H1 (cell line): ENCODE results near the gene TNIK. TPM values are rescaled to one million over a fixed set of nuclear protein-coding genes. Genes with fewer than 3 reads are reported as not detected.

Experiments
- CTCF ChIA-PET: fragments of 300-600 bp; sonication (Branson Sonifier 250); formaldehyde crosslinking; loops from one replicate; lab custom pipeline; 2021; ENCODE audit not compliant: partially characterized antibody; lab: Charles Lee
- POLR2A ChIA-PET: fragments of 300-600 bp; sonication (Branson Sonifier 250); formaldehyde crosslinking; loops from one replicate; lab custom pipeline; 2021; ENCODE audit warnings: inconsistent platforms; ENCODE audit not compliant: partially characterized antibody; lab: Charles Lee
- DNase-seq, 2 experiments: peaks; one replicate each; pipeline versions ENCODE4 v3.0.0 to v3.0.0-alpha.2; 2010 to 2022; ENCODE audit warnings: low spot score in 2 of 2, low read depth in 1 of 2, mixed read lengths in 1 of 2
- FAIRE-seq: peaks from 2 replicates; lab custom pipeline; 2011; peaks lifted over from hg19 to GRCh38; lab: Jason Lieb, UNC
- H2AFZ ChIP-seq: 2 replicates; pipeline ENCODE4 v1.8.1; 2012; ENCODE audit warnings: low read length, inconsistent platforms
- H2AK5ac ChIP-seq: 2 replicates; pipeline ENCODE4 v1.6.1; 2013; ENCODE audit warnings: low read depth, low read length
- H2BK120ac ChIP-seq: replicated peaks from 2 replicates; pipeline ENCODE3; 2013; ENCODE audit warnings: low read depth, low read length, inconsistent platforms
- H2BK12ac ChIP-seq: 2 replicates; pipeline ENCODE4 v1.6.1; 2013; ENCODE audit warnings: low read depth, low read length
- H2BK15ac ChIP-seq: 2 replicates; pipeline ENCODE4 v1.6.1; 2013; ENCODE audit warnings: low read length
- H2BK20ac ChIP-seq: 2 replicates; pipeline ENCODE4 v1.6.1; 2013; ENCODE audit warnings: low read length
- H2BK5ac ChIP-seq: 2 replicates; pipeline ENCODE4 v1.6.1; 2013; ENCODE audit warnings: low read depth, low read length
- H3K14ac ChIP-seq: 2 replicates; pipeline ENCODE4 v1.6.1; 2013; ENCODE audit warnings: inconsistent platforms; ENCODE audit not compliant: insufficient read length
- H3K18ac ChIP-seq: 2 replicates; pipeline ENCODE4 v1.6.1; 2013; ENCODE audit warnings: low read length; ENCODE audit errors: extremely low read depth
- H3K23ac ChIP-seq: 2 replicates; pipeline ENCODE4 v1.6.1; 2013; ENCODE audit warnings: inconsistent platforms; ENCODE audit not compliant: insufficient read length
- H3K23me2 ChIP-seq: 2 replicates; pipeline ENCODE4 v1.6.1; 2013; ENCODE audit warnings: low read depth, low read length
- H3K27ac ChIP-seq: 2 replicates; pipeline ENCODE4 v1.6.1; 2011; ENCODE audit warnings: low read depth, low read length, inconsistent platforms
- H3K27me3 ChIP-seq, 4 experiments: replicated peaks in 1 of 4; 1 replicate in 1 of 4; 2 replicates in 3 of 4; pipeline versions ENCODE4 v1.6.1 to v1.8.1; 2011 to 2013; ENCODE audit warnings: low read length in 3 of 4, mild to moderate bottlenecking in 3 of 4, inconsistent platforms in 2 of 4, mixed read lengths in 2 of 4, moderate library complexity in 1 of 4; ENCODE audit not compliant: control insufficient read depth in 3 of 4, insufficient read depth in 3 of 4; ENCODE audit errors: extremely low read depth in 1 of 4
- H3K36me3 ChIP-seq, 4 experiments: 2 replicates each; pipeline versions ENCODE4 v1.6.1 to v1.8.1; 2011 to 2013; ENCODE audit warnings: mild to moderate bottlenecking in 4 of 4, low read length in 3 of 4, moderate library complexity in 2 of 4, control low read depth in 1 of 4, inconsistent platforms in 1 of 4; ENCODE audit not compliant: insufficient read depth in 4 of 4, control insufficient read depth in 2 of 4
- H3K4ac ChIP-seq: replicated peaks from 2 replicates; pipeline ENCODE3; 2013; ENCODE audit warnings: low read length, low read depth, mixed read lengths, inconsistent platforms; ENCODE audit not compliant: insufficient read length
- H3K4me1 ChIP-seq, 4 experiments: replicated peaks in 1 of 4; 1 replicate in 1 of 4; 2 replicates in 3 of 4; pipeline versions ENCODE4 v1.6.1 to v1.8.1; 2011 to 2013; ENCODE audit warnings: low read length in 3 of 4, inconsistent platforms in 2 of 4, mixed read lengths in 1 of 4; ENCODE audit not compliant: insufficient read depth in 4 of 4, control insufficient read depth in 3 of 4
- H3K4me2 ChIP-seq, 2 experiments: 2 replicates each; pipeline versions ENCODE4 v1.6.1 to v1.8.1; 2011 to 2013; ENCODE audit warnings: low read depth in 2 of 2, low read length in 2 of 2, control low read depth in 1 of 2, inconsistent platforms in 1 of 2, mild to moderate bottlenecking in 1 of 2; ENCODE audit not compliant: insufficient read depth in 1 of 2
- H3K4me3 ChIP-seq, 4 experiments: fragments of 200-600, 300-600 bp in 1 of 4; sonication (generic), shearing (Covaris generic), sonication (Bioruptor Twin) in 1 of 4; 2 replicates each; pipeline versions ENCODE4 v1.5.1 to v1.8.1; 2011 to 2016; ENCODE audit warnings: low read length in 4 of 4, low read depth in 3 of 4, control low read depth in 2 of 4, inconsistent platforms in 2 of 4, mild to moderate bottlenecking in 2 of 4, mixed read lengths in 1 of 4, moderate library complexity in 1 of 4; ENCODE audit not compliant: insufficient read depth in 2 of 4; ENCODE audit errors: extremely low read depth in 1 of 4
- H3K56ac ChIP-seq: replicated peaks from 2 replicates; pipeline ENCODE3; 2013; ENCODE audit warnings: low read depth, mild to moderate bottlenecking, mixed read lengths, low read length, inconsistent platforms; ENCODE audit not compliant: insufficient read length
- H3K79me1 ChIP-seq: 2 replicates; pipeline ENCODE4 v1.6.1; 2013; ENCODE audit warnings: low read depth, low read length, control low read depth
- H3K79me2 ChIP-seq, 2 experiments: 2 replicates each; pipeline versions ENCODE4 v1.6.1 to v1.8.1; 2012 to 2013; ENCODE audit warnings: low read length in 2 of 2, mild to moderate bottlenecking in 2 of 2, inconsistent platforms in 1 of 2; ENCODE audit not compliant: insufficient read depth in 2 of 2, control insufficient read depth in 1 of 2
- H3K9ac ChIP-seq, 4 experiments: replicated peaks in 1 of 4; 1 replicate in 1 of 4; 2 replicates in 3 of 4; pipeline versions ENCODE4 v1.6.1 to v1.8.1; 2011 to 2013; ENCODE audit warnings: low read depth in 3 of 4, low read length in 3 of 4, control low read depth in 2 of 4, mild to moderate bottlenecking in 2 of 4, moderate library complexity in 2 of 4, inconsistent platforms in 1 of 4; ENCODE audit errors: extremely low read depth in 1 of 4
- H3K9me3 ChIP-seq, 2 experiments: 2 replicates each; pipeline versions ENCODE4 v1.6.1 to v1.8.1; 2012 to 2013; ENCODE audit warnings: mild to moderate bottlenecking in 2 of 2, moderate library complexity in 2 of 2, control low read depth in 1 of 2, inconsistent platforms in 1 of 2, low read depth in 1 of 2, low read length in 1 of 2, mixed read lengths in 1 of 2; ENCODE audit not compliant: insufficient read depth in 2 of 2
- H4K20me1 ChIP-seq, 2 experiments: replicated peaks in 1 of 2; 2 replicates each; pipeline versions ENCODE3 to v1.8.1; 2011 to 2013; ENCODE audit warnings: inconsistent platforms in 2 of 2, low read length in 2 of 2, mild to moderate bottlenecking in 1 of 2; ENCODE audit not compliant: insufficient read depth in 2 of 2, control insufficient read depth in 1 of 2
- H4K5ac ChIP-seq: 2 replicates; pipeline ENCODE4 v1.6.1; 2013; ENCODE audit warnings: low read length, low read depth, mixed read lengths, inconsistent platforms; ENCODE audit not compliant: insufficient read length
- H4K8ac ChIP-seq: 2 replicates; pipeline ENCODE4 v1.8.0; 2013; ENCODE audit warnings: mild to moderate bottlenecking, moderate library complexity, low read length, inconsistent platforms; ENCODE audit not compliant: insufficient read depth; ENCODE audit errors: extremely low read depth
- H4K91ac ChIP-seq: replicated peaks from 2 replicates; pipeline ENCODE3; 2013; ENCODE audit warnings: low read length, mixed read lengths, inconsistent platforms; ENCODE audit not compliant: insufficient read length
- ASH2L ChIP-seq: fragments of 200-600, 300-600 bp; sonication (generic); IDR thresholded peaks from one replicate; pipeline ENCODE4 v1.7.1; 2017; ENCODE audit warnings: low read length
- CBX8 ChIP-seq: fragments of 300-800, 300-1000 bp; sonication (generic); IDR thresholded peaks from 2 replicates; pipeline ENCODE4 v1.7.1; 2016; ENCODE audit warnings: low read depth, low read length, borderline replicate concordance
- CTBP2 ChIP-seq: IDR thresholded peaks from 2 replicates; pipeline ENCODE4 v1.7.0; 2011; ENCODE audit warnings: borderline replicate concordance, mild to moderate bottlenecking, moderate library complexity, mixed read lengths, low read length; ENCODE audit not compliant: insufficient read depth, insufficient read length
- GTF2F1 ChIP-seq: IDR thresholded peaks from 2 replicates; pipeline ENCODE4 v1.6.1; 2012; ENCODE audit warnings: low read depth, low read length, improper control_type of control experiment, borderline replicate concordance
- KDM1A ChIP-seq: fragments of 200-600, 300-600 bp; sonication (generic); IDR thresholded peaks from 2 replicates; pipeline ENCODE4 v1.7.1; 2016; ENCODE audit warnings: mild to moderate bottlenecking, low read length, borderline replicate concordance
- MAFK ChIP-seq: IDR thresholded peaks from 2 replicates; pipeline ENCODE4 v1.6.1; 2012; ENCODE audit warnings: low read depth, mild to moderate bottlenecking, improper control_type of control experiment, low read length
- PHF8 ChIP-seq: fragments of 200-600 bp; sonication (generic); conservative IDR thresholded peaks from 2 replicates; pipeline ENCODE4 v1.7.1; 2012; ENCODE audit warnings: low read depth, mild to moderate bottlenecking, inconsistent platforms, low read length, moderate library complexity
- POLR2AphosphoS5 ChIP-seq: IDR thresholded peaks from 2 replicates; pipeline ENCODE4 v1.6.1; 2011; ENCODE audit warnings: low read depth, low read length
- RAD21 ChIP-seq, 2 experiments: IDR thresholded peaks in 1 of 2; conservative IDR thresholded peaks in 1 of 2; 2 replicates each; pipeline ENCODE4 v1.6.1; 2011; ENCODE audit warnings: low read depth in 2 of 2, low read length in 2 of 2, improper control_type of control experiment in 1 of 2, inconsistent platforms in 1 of 2, mild to moderate bottlenecking in 1 of 2, moderate library complexity in 1 of 2
- RXRA ChIP-seq: IDR thresholded peaks from 2 replicates; pipeline ENCODE4 v1.6.1; 2011; ENCODE audit warnings: low read depth, mild to moderate bottlenecking, low read length, moderate library complexity; ENCODE audit not compliant: insufficient read depth
- TAF7 ChIP-seq: optimal IDR thresholded peaks from 2 replicates; pipeline ENCODE3; 2011; ENCODE audit warnings: low read depth, mild to moderate bottlenecking, inconsistent platforms, low read length, moderate library complexity, borderline replicate concordance
- ZNF274 ChIP-seq: IDR thresholded peaks from 2 replicates; pipeline ENCODE4 v1.7.0; 2012; ENCODE audit warnings: low read length, borderline replicate concordance; ENCODE audit errors: extremely low read depth
- WGBS, 2 experiments: shearing (Covaris generic) in 1 of 2; methylation state at CpG; one replicate each; pipeline versions ENCODE4 v1.1.6 to v1.1.7; 2013 to 2015; ENCODE audit warnings: low lambda C conversion rate in 2 of 2, mixed read lengths in 2 of 2, inconsistent platforms in 1 of 2, low coverage in 1 of 2, missing lambda C conversion rate in 1 of 2; ENCODE audit not compliant: insufficient replicate concordance in 2 of 2, insufficient coverage in 1 of 2, insufficient read length in 1 of 2; ENCODE audit errors: extremely low coverage in 1 of 2, missing lambda C conversion rate in 1 of 2; 5-methylcytosine and 5-hydroxymethylcytosine counted together
- polyA plus RNA-seq, 7 experiments: library from polyadenylated mRNA; depleted of rRNA in 3 of 7; stranded (reverse) in 5 of 7; unstranded in 2 of 7; fragments of >200 nt in 5 of 7; fragments of 200-250 nt in 2 of 7; gene quantifications; 1 replicate in 5 of 7; 2 replicates in 1 of 7; 4 replicates in 1 of 7; pipeline versions ENCODE4 v1.2.1 to v1.2.3, GENCODE V29; 2011 to 2013; ENCODE audit warnings: missing spikeins in 2 of 7, mixed read lengths in 2 of 7
- total RNA-seq: library from RNA; stranded (reverse); fragmentation: NEBNext Ultra II Directional; extraction: Animal tissue kit (Norgen Biotek cat#: 25700); gene quantifications from 2 replicates; pipeline ENCODE4 v1.2.1, GENCODE V29; 2021

Gene TNIK
- total and polyA plus RNA-seq, 2 of the 8 experiments (the other 6 are each of a cell fraction or from before 2014, with no cell fraction given), result 7.4 to 42.0 TPM

DNA sequence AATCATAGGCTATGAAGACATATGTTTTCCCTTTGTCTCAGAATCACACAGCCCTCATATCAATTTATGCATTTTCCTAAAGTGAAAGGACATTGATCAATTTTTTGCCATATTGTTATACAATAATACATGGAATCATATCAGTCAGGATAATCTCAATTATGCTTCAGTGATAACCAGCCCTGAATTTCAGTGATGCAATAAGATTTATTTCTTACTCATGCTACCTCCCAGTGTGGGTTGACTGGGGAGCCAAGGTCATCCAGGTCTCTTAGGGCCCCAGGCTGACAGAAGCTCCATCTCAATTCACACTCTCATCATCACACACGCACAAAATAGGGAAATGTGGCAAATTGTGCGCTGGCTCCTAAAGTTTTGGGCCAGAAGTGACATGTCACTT, 44.2 kb upstream of the TNIK start:
- no peaks in the 10 kb centered on the region for H3K23me2 ChIP-seq
- no peak overlapping the region for H3K4me3 ChIP-seq
- H2BK20ac ChIP-seq, result no peak overlapping the region
- ChIA-PET POLR2A (no interaction called here), CTCF (no interaction called here)
- no peak overlapping the region for H2BK15ac ChIP-seq
- H3K79me1 ChIP-seq, result no peaks in the 10 kb centered on the region
- no peak overlapping the region for H2BK12ac ChIP-seq
- no peak overlapping the region for H4K5ac ChIP-seq
- no peak overlapping the region for H3K27ac ChIP-seq
- H3K23ac ChIP-seq, result no peak overlapping the region
- FAIRE-seq, result no peak
- no peak overlapping the region for H2BK120ac ChIP-seq
- H4K8ac ChIP-seq, result no peak overlapping the region
- H3K4me1 ChIP-seq, result no peaks in the 10 kb centered on the region
- H2AK5ac ChIP-seq, result no peak overlapping the region
- H4K20me1 ChIP-seq, result no peaks in the 10 kb centered on the region
- no peak overlapping the region for H3K4ac ChIP-seq
- H3K9me3 ChIP-seq, result no peaks in the 10 kb centered on the region
- H3K36me3 ChIP-seq, result no peaks in the 10 kb centered on the region
- DNase-seq, result no peak
- no peaks in the 10 kb centered on the region for H3K27me3 ChIP-seq
- no peaks in the 10 kb centered on the region for H3K79me2 ChIP-seq
- H4K91ac ChIP-seq, result no peak overlapping the region
- no peak overlapping the region for H3K4me2 ChIP-seq
- no peak overlapping the region for H3K9ac ChIP-seq
- 42% methylated on average over 2 of the region's 2 CpGs; no CpG with 5 or more reads in 1 of the 2 experiments for WGBS, 2 experiments
- no peak overlapping the region for H3K14ac ChIP-seq
- H3K56ac ChIP-seq, result no peak overlapping the region
- H3K18ac ChIP-seq, result no peak overlapping the region
- H2BK5ac ChIP-seq, result no peak overlapping the region
- H2AFZ ChIP-seq, result no peak overlapping the region
- TF ChIP-seq PHF8, result no peak
- TF ChIP-seq KDM1A, result no peak
- TF ChIP-seq RAD21 (IDR thresholded peaks at IDR 0.05 in 1 of 2, conservative IDR thresholded peaks at IDR 0.05 in 1 of 2; ENCODE audit: low read depth in 2 of 2, low read length in 2 of 2), result no peak
- TF ChIP-seq RXRA, result no peak
- no peak for TF ChIP-seq CTBP2
- no peak for TF ChIP-seq ASH2L
- no peak for TF ChIP-seq TAF7
- TF ChIP-seq POLR2AphosphoS5, result no peak
- no peak for TF ChIP-seq MAFK
- TF ChIP-seq ZNF274, result no peak
- no peak for TF ChIP-seq GTF2F1
- no peak for TF ChIP-seq CBX8
